OCI-LY1 (cell line): ENCODE measurements around the gene EPHA4.

ENCODE experiments used
- H2AFZ ChIP-seq: fragments of 200-600 bp; sonication (generic), shearing (Covaris generic); 2 replicates; pipeline ENCODE4 v1.6.0; 2014; ENCODE audit warnings: antibody characterized with exemption, mild to moderate bottlenecking, low read length
- H3F3A ChIP-seq: fragments of 200-600 bp; sonication (generic), shearing (Covaris generic); 2 replicates; pipeline ENCODE4 v1.6.0; 2014; ENCODE audit warnings: mild to moderate bottlenecking, antibody characterized with exemption, low read length, moderate library complexity; ENCODE audit not compliant: insufficient read depth
- H3K27ac ChIP-seq: fragments of 200-600 bp; sonication (generic); 2 replicates; pipeline ENCODE4 v1.5.1; 2014; ENCODE audit warnings: low read length, mixed run types, mild to moderate bottlenecking, low read depth; ENCODE audit not compliant: poor library complexity, severe bottlenecking
- H3K27me3 ChIP-seq: fragments of 200-600 bp; sonication (generic); 2 replicates; pipeline ENCODE4 v1.6.0; 2014; ENCODE audit warnings: antibody characterized with exemption, mild to moderate bottlenecking, low read length, moderate library complexity; ENCODE audit not compliant: insufficient read depth
- H3K36me3 ChIP-seq: fragments of 200-600 bp; sonication (generic); 2 replicates; pipeline ENCODE4 v1.6.1; 2014; ENCODE audit warnings: mild to moderate bottlenecking, antibody characterized with exemption, low read length, moderate library complexity, mixed read lengths; ENCODE audit not compliant: insufficient read depth
- H3K4me1 ChIP-seq: fragments of 200-600 bp; sonication (generic); 2 replicates; pipeline ENCODE4 v1.5.1; 2014; ENCODE audit warnings: mild to moderate bottlenecking, low read length, moderate library complexity; ENCODE audit not compliant: insufficient read depth, severe bottlenecking
- H3K4me2 ChIP-seq: fragments of 200-600 bp; sonication (generic), shearing (Covaris generic); 2 replicates; pipeline ENCODE4 v1.6.1; 2014; ENCODE audit warnings: low read length
- H3K4me3 ChIP-seq: fragments of 200-600 bp; sonication (generic); 2 replicates; pipeline ENCODE4 v1.5.1; 2014; ENCODE audit warnings: low read length, low read depth, mild to moderate bottlenecking, mixed read lengths; ENCODE audit not compliant: poor library complexity, severe bottlenecking
- H3K79me2 ChIP-seq: fragments of 200-600 bp; shearing (Covaris generic); 2 replicates; pipeline ENCODE4 v1.6.1; 2016; ENCODE audit warnings: mixed run types, low read length, mixed read lengths; ENCODE audit not compliant: insufficient read depth
- H3K9ac ChIP-seq: fragments of 200-600 bp; sonication (generic), shearing (Covaris generic); 2 replicates; pipeline ENCODE4 v1.6.1; 2014; ENCODE audit warnings: mild to moderate bottlenecking, low read length, mixed read lengths
- H3K9me2 ChIP-seq: fragments of 200-600 bp; sonication (generic), shearing (Covaris generic); 2 replicates; pipeline ENCODE4 v1.6.1; 2014; ENCODE audit warnings: low read depth, mild to moderate bottlenecking, low read length, mixed read lengths
- H3K9me3 ChIP-seq: fragments of 200-600 bp; shearing (Covaris generic); 2 replicates; pipeline ENCODE4 v1.6.1; 2014; ENCODE audit warnings: low read length, mixed read lengths
- H4K20me1 ChIP-seq: fragments of 200-600 bp; sonication (generic), shearing (Covaris generic); 2 replicates; pipeline ENCODE4 v1.6.0; 2016; ENCODE audit warnings: mild to moderate bottlenecking, low read length; ENCODE audit not compliant: insufficient read depth
- CTCF ChIP-seq: fragments of 200-600 bp; sonication (generic), shearing (Covaris generic); IDR thresholded peaks from 2 replicates; pipeline ENCODE4 v1.5.1; 2017; ENCODE audit warnings: mild to moderate bottlenecking, antibody characterized with exemption, low read length, moderate library complexity, mixed read lengths
- EZH2 ChIP-seq: fragments of 200-600 bp; sonication (generic), shearing (Covaris generic); IDR thresholded peaks from 2 replicates; pipeline ENCODE4 v1.8.0; 2017; ENCODE audit warnings: borderline replicate concordance, mixed run types, mild to moderate bottlenecking, antibody characterized with exemption, low read length, moderate library complexity, mixed read lengths

The EPHA4 gene

GRCh38 chr2:221517146-221517695 is 54.9 kb downstream of the EPHA4 start:
- TF ChIP-seq CTCF: no peak
- no peak for TF ChIP-seq EZH2
- Histone ChIP-seq H3K36me3 (no peaks in the 10 kb centered on the region), H3K9me3 (no peaks in the 10 kb centered on the region), H3K27ac (no peak overlapping the region), H3K4me2 (no peak overlapping the region), H3K9ac (no peak overlapping the region), H3K4me1 (no peaks in the 10 kb centered on the region), H3K9me2 (no peaks in the 10 kb centered on the region), H2AFZ (no peak overlapping the region), H3K27me3 (no peaks in the 10 kb centered on the region), H3K79me2 (no peaks in the 10 kb centered on the region), H3F3A (no peaks in the 10 kb centered on the region), H4K20me1 (no peaks in the 10 kb centered on the region), H3K4me3 (no peak overlapping the region)

GRCh38 chr2:221515864-221516263 is 56.2 kb downstream of the EPHA4 start:
- no peaks in the 10 kb centered on the region for H3K79me2 ChIP-seq
- H3K27ac ChIP-seq: no peak overlapping the region
- H3K4me1 ChIP-seq: no peaks in the 10 kb centered on the region
- no peak overlapping the region for H3K4me3 ChIP-seq
- H3K9me2 ChIP-seq: no peaks in the 10 kb centered on the region
- H4K20me1 ChIP-seq: no peaks in the 10 kb centered on the region
- H3K9ac ChIP-seq: no peak overlapping the region
- no peak for TF ChIP-seq EZH2
- TF ChIP-seq CTCF: no peak
- no peaks in the 10 kb centered on the region for H3K9me3 ChIP-seq
- H3F3A ChIP-seq: no peaks in the 10 kb centered on the region
- no peaks in the 10 kb centered on the region for H3K36me3 ChIP-seq
- no peak overlapping the region for H2AFZ ChIP-seq
- no peak overlapping the region for H3K4me2 ChIP-seq
- no peaks in the 10 kb centered on the region for H3K27me3 ChIP-seq

- no peaks in the 10 kb centered on the region for H3K36me3 ChIP-seq
- no peak overlapping the region for H3K27ac ChIP-seq
- no peak overlapping the region for H2AFZ ChIP-seq
- no peaks in the 10 kb centered on the region for H3K4me1 ChIP-seq
- H3K9ac ChIP-seq: no peak overlapping the region
- TF ChIP-seq CTCF (no peak), EZH2 (no peak)
- H3K4me2 ChIP-seq: no peak overlapping the region
- H3K27me3 ChIP-seq: no peaks in the 10 kb centered on the region
- H3F3A ChIP-seq: no peaks in the 10 kb centered on the region
- no peaks in the 10 kb centered on the region for H4K20me1 ChIP-seq
- no peaks in the 10 kb centered on the region for H3K9me3 ChIP-seq
- H3K79me2 ChIP-seq: no peaks in the 10 kb centered on the region
- H3K9me2 ChIP-seq: no peaks in the 10 kb centered on the region
- no peak overlapping the region for H3K4me3 ChIP-seq
Measured at GRCh38 chr2:221514305-221515040, 57.6 kb downstream of the EPHA4 start.
